Measurements from ENCODE around the gene HIVEP3. TPM values are rescaled to one million over a fixed set of nuclear protein-coding genes. Genes with fewer than 3 reads are reported as not detected.

Gene HIVEP3
- total and polyA plus RNA-seq, 5 donors: 6.3 to 7.9 (median 7.2) TPM

DNA sequence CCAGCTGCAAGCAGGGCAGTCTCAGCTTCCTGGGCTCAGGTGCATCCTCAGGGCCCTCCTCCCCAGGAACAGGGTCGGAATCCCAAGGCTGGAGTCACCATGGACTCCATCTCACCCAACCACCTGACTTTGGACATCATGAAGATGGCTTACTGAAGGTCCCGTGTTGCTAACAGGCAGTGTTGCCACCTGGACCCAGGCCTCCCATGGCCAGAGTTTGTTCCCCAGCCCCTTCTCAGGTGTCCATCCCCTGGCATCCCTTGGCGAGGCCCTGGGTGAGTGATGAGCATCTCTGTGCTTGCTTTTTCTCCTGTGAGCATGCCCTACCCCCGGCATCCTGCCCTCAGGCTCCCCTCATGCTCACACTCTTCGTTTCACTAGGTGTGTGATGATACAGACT is 332.5 kb downstream of the HIVEP3 start:
- Histone ChIP-seq H3K27ac (ENCODE audit: low read length) (no peak overlapping the region), H3K9me3 (ENCODE audit: control insufficient read depth, low read length) (no peaks in the 10 kb centered on the region), H3K4me3 (ENCODE audit: low read length) (no peak overlapping the region), H3K27me3 (ENCODE audit: control insufficient read depth, insufficient read depth) (no peaks in the 10 kb centered on the region), H3K4me1 (ENCODE audit: control insufficient read depth, insufficient read depth, low read length) (no peaks in the 10 kb centered on the region)
- intact Hi-C loops (cut with DNase I): no loop called here
- 96% methylated on average over 5 of the region's 5 CpGs for WGBS
- DNase-seq (no peak), ATAC-seq (no peak)

DNA sequence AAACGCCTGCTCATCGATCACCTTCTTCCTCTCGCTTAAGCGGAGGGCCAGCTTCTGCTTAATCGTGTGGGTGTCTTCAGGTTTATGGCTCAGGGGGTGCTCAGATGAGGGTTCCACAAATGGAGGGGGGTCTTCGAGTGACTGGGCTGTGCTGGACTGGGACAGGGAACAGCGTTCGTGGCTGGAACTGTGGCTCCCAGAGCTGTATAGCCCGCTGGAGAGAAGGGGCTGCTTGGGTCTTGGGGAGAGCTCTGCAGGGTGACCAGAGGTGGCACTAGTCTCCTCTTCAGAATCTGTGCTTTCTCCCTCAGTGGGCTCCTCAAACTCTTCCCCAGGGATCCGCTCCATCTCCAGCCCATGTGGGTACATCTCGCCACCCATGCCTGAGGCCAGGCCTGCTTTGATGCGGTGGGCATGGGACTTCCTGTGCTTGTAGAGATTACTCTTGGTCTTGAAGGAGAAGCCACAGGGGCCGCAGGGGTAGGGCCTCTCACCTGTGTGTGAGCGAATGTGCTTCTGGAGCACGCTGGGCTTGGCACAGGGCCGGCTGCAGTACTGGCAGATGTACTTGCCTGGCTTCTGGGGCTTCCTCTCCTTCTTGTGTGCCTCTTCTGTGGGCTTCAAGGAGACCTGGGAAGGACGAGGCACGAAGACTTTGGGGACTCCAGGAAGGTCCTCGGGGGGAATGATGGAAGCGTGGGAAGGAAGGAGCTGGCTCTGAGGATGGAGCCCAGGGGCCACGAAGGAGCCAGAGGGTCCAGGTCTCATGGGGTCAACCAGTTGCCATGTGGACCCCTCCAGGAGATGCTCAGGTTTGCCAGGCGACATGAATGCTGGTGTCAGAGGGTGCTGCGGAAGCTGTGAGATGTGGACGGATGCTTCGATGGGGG is 334.8 kb downstream of the HIVEP3 start:
- intact Hi-C loops (cut with DNase I): no loop called here
- no peaks in the 10 kb centered on the region for H3K27me3 ChIP-seq (ENCODE audit: control insufficient read depth, insufficient read depth)
- no peak overlapping the region for H3K4me3 ChIP-seq (ENCODE audit: low read length)
- H3K4me1 ChIP-seq (ENCODE audit: control insufficient read depth, insufficient read depth, low read length): no peaks in the 10 kb centered on the region
- H3K27ac ChIP-seq (ENCODE audit: low read length): no peak overlapping the region
- no peak for ATAC-seq
- 95% methylated on average over 25 of the region's 25 CpGs for WGBS
- H3K9me3 ChIP-seq (ENCODE audit: control insufficient read depth, low read length): no peaks in the 10 kb centered on the region
- DNase-seq: no peak

DNA sequence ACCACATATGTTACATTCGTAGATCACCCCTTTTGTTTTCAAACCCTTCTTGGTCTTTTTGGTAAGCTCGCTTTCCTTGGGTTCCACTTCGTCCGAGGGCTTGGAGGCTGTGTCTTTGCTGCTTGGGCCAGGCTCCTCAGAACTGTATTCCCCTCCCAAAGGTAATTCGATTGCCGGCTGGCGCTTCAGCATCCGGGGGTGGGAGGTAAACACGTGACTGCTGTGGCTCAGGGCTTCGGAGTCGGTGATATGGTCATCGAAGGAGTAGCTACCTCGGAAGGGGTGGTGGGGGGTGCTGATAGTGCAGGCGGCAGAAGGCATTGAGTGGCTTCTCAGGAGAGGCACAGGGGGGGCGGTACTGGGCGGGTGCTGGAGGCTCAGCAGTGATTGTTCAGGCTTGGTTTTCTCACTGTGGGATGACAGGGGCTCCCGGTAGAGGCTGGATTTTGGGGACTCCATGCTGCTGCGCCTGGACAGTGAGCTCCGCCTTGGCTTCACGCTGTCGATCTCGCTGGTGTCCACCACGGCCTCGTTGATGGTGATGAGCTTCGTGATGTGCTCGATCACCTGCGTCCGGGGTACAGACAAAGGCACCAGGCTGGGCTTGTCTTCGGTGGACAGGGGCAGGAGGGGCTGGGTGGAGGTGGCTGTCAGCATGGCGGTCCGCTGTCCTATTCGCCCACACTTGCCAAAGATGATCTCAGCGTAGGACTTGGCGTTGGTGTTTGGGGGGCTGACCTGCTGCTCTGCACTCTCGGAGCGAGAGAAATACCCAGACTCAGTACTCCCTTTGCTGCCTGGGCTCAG is 335.7 kb downstream of the HIVEP3 start:
- H3K27me3 ChIP-seq (ENCODE audit: control insufficient read depth, insufficient read depth): no peaks in the 10 kb centered on the region
- WGBS: 91% methylated on average over 36 of the region's 36 CpGs
- no peaks in the 10 kb centered on the region for H3K4me1 ChIP-seq (ENCODE audit: control insufficient read depth, insufficient read depth, low read length)
- no peaks in the 10 kb centered on the region for H3K9me3 ChIP-seq (ENCODE audit: control insufficient read depth, low read length)
- intact Hi-C loops (cut with DNase I): no loop called here
- H3K4me3 ChIP-seq (ENCODE audit: low read length): no peak overlapping the region
- ATAC-seq (no peak), DNase-seq (no peak)
- H3K27ac ChIP-seq (ENCODE audit: low read length): no peak overlapping the region

DNA sequence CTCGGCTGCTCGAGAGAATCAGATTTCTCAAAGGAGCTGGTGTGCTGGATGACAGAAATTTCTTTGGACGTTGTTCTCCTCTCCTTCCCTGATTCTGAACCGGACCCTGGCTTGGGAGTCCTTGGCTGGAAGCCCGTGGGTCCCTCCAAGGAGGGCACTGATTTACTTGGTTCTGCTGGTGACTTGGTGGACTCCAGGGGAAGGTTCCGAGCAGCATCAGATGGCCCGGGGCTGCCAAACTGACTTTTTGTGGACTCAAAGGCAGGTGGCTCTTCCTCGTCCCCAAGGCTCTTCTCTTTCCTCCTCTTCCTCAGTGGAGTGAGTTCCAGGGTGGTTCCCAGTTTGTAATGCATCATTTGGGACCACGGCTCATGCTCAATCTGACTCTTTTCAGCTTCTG is 336.4 kb downstream of the HIVEP3 start:
- WGBS: 88% methylated on average over 9 of the region's 9 CpGs
- intact Hi-C loops (cut with DNase I): no loop called here
- ATAC-seq: no peak

DNA sequence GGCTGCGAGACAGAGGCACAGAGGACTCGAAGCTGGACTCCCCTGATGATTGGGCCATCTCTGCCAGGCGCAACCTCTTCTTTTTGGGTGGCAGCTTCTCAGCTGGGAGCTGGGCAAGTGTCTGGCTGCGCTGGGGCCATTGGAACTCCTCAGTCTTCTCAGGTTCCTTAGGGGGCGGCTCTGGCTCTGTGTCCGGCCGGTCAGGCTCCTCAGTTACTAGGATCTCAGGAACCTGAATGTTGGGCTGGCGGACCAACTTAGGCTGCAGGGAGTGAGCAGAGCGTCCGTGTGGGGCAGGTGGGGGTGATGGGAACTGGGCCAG is 336.8 kb downstream of the HIVEP3 start:
- Histone ChIP-seq H3K4me1 (ENCODE audit: control insufficient read depth, insufficient read depth, low read length) (no peaks in the 10 kb centered on the region), H3K9me3 (ENCODE audit: control insufficient read depth, low read length) (no peaks in the 10 kb centered on the region), H3K27ac (ENCODE audit: low read length) (no peak overlapping the region), H3K4me3 (ENCODE audit: low read length) (no peak overlapping the region), H3K27me3 (ENCODE audit: control insufficient read depth, insufficient read depth) (no peaks in the 10 kb centered on the region)
- 96% methylated on average over 10 of the region's 10 CpGs for WGBS
- intact Hi-C loops (cut with DNase I): no loop called here
- ATAC-seq: no peak
- DNase-seq: no peak

More for the DNA sequence above, 336.4 kb downstream of the HIVEP3 start:
- Histone ChIP-seq H3K27me3 (ENCODE audit: control insufficient read depth, insufficient read depth) (no peaks in the 10 kb centered on the region), H3K4me1 (ENCODE audit: control insufficient read depth, insufficient read depth, low read length) (no peaks in the 10 kb centered on the region), H3K9me3 (ENCODE audit: control insufficient read depth, low read length) (no peaks in the 10 kb centered on the region), H3K4me3 (ENCODE audit: low read length) (no peak overlapping the region), H3K27ac (ENCODE audit: low read length) (no peak overlapping the region)
- no peak for DNase-seq

DNA sequence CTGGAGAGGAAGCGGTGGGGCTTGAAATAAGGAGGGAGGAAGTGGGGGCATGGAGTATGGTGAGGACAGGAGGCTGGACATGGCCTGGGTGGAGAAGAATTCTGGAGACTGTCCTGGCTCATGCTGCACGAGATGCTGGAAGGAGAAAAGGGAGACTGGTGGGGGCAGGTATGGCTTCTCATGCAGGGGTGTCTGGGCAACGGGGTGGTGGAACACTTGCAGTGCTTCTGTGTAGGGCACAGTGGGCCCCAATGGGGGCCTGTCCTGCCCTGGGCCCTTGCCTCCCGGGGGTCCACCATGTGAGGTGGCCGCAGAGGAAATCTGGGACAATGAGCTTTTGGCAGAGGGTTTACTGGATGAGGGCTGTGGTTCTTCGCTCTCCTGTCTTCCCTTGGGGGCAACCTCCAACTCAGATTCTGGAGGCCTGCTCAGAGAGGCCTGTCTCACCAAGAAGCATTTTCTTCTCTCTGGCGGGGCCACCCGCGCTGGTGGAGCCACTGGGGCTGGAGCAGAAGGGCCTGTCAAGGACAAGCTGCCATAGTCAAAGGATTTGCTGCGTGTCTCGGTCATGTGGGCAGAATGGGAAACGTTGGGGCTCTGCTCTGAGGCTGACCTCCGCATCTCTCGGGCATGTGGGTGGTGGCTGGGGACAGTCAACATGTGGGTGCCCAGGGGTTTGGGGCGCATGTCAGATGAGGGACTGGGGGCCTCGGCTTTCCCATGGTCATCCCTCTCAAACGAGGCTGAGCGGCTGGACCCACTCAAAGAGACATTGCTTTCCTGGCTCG is 337.3 kb downstream of the HIVEP3 start:
- 91% methylated on average over 19 of the region's 19 CpGs for WGBS
- Histone ChIP-seq H3K4me1 (ENCODE audit: control insufficient read depth, insufficient read depth, low read length) (no peaks in the 10 kb centered on the region), H3K9me3 (ENCODE audit: control insufficient read depth, low read length) (no peaks in the 10 kb centered on the region), H3K27me3 (ENCODE audit: control insufficient read depth, insufficient read depth) (no peaks in the 10 kb centered on the region), H3K4me3 (ENCODE audit: low read length) (no peak overlapping the region), H3K27ac (ENCODE audit: low read length) (no peak overlapping the region)
- no peak for ATAC-seq
- intact Hi-C loops (cut with DNase I): no loop called here
- DNase-seq: no peak

DNA sequence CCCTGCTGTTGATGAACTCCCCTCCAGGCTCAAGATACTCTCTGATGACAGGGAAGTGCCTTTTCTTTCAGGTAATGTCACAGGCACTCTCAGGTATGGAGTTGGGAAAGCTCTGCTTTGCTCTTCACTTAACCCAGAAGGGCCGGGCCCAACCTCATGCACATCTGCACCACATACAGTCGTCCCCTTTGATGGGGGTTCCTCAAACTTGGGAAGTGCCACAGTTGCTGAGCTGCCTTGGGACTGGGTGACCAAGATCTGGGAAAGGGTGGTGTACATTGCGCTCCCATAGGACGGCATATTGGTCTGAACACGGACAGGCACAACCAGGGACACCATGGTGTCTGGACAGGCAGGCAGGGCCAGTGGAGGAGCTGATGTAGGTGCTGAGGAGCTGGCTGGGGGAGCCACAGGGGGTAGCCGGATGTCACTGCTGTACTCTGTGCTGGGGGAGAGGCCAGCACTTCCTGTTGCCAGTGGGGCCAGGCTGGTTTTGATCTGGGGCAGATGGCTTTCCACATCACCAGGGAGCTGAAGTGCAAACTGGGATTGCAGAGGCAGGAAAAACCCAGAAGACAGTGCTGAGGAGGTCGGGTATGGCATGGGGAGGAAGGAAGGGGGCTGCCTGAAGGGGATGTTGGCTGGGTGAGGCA is 338.1 kb downstream of the HIVEP3 start:
- DNase-seq: no peak
- H3K27me3 ChIP-seq (ENCODE audit: control insufficient read depth, insufficient read depth): no peaks in the 10 kb centered on the region
- no peak for ATAC-seq
- 87% methylated on average over 7 of the region's 7 CpGs for WGBS
- intact Hi-C loops (cut with DNase I): no loop called here
- no peaks in the 10 kb centered on the region for H3K4me1 ChIP-seq (ENCODE audit: control insufficient read depth, insufficient read depth, low read length)
- H3K9me3 ChIP-seq (ENCODE audit: control insufficient read depth, low read length): no peaks in the 10 kb centered on the region
- no peak overlapping the region for H3K4me3 ChIP-seq (ENCODE audit: low read length)
- H3K27ac ChIP-seq (ENCODE audit: low read length): no peak overlapping the region

DNA sequence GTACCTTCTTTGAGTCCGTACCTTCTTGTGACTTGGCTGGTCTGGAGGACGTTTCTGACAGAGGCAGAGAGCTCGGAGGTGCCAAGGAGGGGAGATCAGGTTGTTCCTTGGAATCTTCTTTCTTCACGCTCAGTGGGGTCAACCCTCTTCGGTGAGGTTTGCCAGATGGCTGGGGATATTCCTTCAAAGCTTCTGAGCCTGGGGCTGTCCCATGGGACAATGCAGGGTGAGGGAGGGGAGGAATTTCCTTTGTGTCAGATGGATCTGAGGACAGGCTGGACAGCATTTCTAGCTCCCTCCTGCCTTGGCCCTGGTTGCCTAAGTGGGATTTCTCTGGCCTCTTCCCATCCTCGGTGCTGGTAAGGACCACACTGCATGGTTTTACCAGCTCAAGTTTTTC is 338.7 kb downstream of the HIVEP3 start:
- no peak overlapping the region for H3K27ac ChIP-seq (ENCODE audit: low read length)
- H3K27me3 ChIP-seq (ENCODE audit: control insufficient read depth, insufficient read depth): no peaks in the 10 kb centered on the region
- 93% methylated on average over 6 of the region's 6 CpGs for WGBS
- H3K4me1 ChIP-seq (ENCODE audit: control insufficient read depth, insufficient read depth, low read length): no peaks in the 10 kb centered on the region
- no peak overlapping the region for H3K4me3 ChIP-seq (ENCODE audit: low read length)
- H3K9me3 ChIP-seq (ENCODE audit: control insufficient read depth, low read length): no peaks in the 10 kb centered on the region
- DNase-seq (no peak), ATAC-seq (no peak)
- intact Hi-C loops (cut with DNase I): no loop called here

DNA sequence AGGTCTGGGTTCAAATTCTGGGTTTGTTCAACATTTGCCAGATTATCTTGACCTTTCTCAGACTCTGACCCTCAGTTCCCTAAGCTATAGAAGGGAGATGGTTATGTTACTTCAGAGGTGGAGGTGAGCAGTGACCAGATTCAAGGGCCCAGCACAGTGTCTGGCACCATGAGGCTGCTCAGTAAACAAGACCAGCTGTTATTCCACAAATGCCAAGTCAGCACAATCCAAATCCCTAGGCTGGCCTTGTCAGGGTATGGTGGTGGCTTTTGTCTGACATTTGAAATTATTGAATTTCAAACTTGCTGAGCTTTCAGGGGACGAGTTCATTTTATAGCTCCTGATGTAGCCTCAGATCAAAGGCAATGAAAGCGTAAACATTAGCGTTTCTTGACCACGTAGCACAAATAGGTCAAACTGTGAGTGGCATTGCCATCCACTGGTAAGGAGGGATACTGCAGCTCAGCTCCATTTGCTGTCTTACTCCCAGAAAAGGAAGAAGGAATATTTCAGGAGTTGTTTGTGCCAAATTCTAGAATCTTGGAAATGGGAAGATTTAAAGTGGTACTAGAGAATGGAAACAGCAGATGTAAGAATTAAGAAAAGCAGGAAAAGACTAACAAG is 339.9 kb downstream of the HIVEP3 start:
- H3K4me1 ChIP-seq (ENCODE audit: control insufficient read depth, insufficient read depth, low read length): no peaks in the 10 kb centered on the region
- intact Hi-C loops (cut with DNase I): loop anchor here in 3 of 4 donors (10.0 kb wide), 2 partner anchors 216 to 596 kb away; no protein-coding TSS in a partner anchor

DNA sequence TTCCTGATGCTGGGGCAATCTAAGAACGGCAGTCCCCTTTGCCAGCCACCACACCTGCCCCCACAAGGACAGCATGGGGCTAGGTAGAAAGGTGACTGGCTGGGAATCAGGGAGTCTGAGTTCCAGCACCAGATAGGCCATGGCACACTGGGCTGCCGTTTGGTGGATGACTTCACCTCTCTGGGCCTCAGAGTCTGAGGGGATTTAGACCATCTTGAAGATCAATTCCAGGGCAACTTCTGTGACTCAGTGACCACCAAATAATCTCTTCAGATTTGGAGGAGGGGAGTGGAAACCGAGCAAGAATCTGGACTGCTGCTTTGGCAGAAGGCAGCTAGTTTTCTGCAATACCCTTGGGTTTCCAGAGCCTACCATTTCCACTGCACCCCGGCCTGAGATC is 342.1 kb downstream of the HIVEP3 start:
- H3K9me3 ChIP-seq (ENCODE audit: control insufficient read depth, low read length): no peaks in the 10 kb centered on the region
- H3K27ac ChIP-seq (ENCODE audit: low read length): no peak overlapping the region
- DNase-seq: no peak
- no peaks in the 10 kb centered on the region for H3K4me1 ChIP-seq (ENCODE audit: control insufficient read depth, insufficient read depth, low read length)
- 74% methylated on average over 4 of the region's 4 CpGs for WGBS
- H3K27me3 ChIP-seq (ENCODE audit: control insufficient read depth, insufficient read depth): no peaks in the 10 kb centered on the region
- intact Hi-C loops (cut with DNase I): loop anchor here in 3 of 4 donors (10.0 kb wide), 2 partner anchors 218 to 598 kb away; no protein-coding TSS in a partner anchor
- no peak overlapping the region for H3K4me3 ChIP-seq (ENCODE audit: low read length)
- ATAC-seq: no peak

More for the DNA sequence above, 339.9 kb downstream of the HIVEP3 start:
- DNase-seq (no peak), ATAC-seq (no peak)
- 78% methylated on average over 4 of the region's 4 CpGs for WGBS
- H3K27ac ChIP-seq (ENCODE audit: low read length): no peak overlapping the region
- no peaks in the 10 kb centered on the region for H3K27me3 ChIP-seq (ENCODE audit: control insufficient read depth, insufficient read depth)
- H3K4me3 ChIP-seq (ENCODE audit: low read length): no peak overlapping the region
- no peaks in the 10 kb centered on the region for H3K9me3 ChIP-seq (ENCODE audit: control insufficient read depth, low read length)

All from right cardiac atrium (tissue), 5 donors.